ENCODE results near the gene BLZF1. TPM values are rescaled to one million over a fixed set of nuclear protein-coding genes. Genes with fewer than 3 reads are reported as not detected.

The BLZF1 gene
- total RNA-seq (2022) (57.8 and 66.1 TPM in 2 replicates), Bru-seq, nascent RNA (percentile 98 among the genes with signal in this experiment), BruChase-seq, experiment 1, labeled RNA remaining after a 6-hour chase (percentile 93 among the genes with signal in this experiment), BruChase-seq, experiment 2, labeled RNA remaining after a 2-hour chase (percentile 97 among the genes with signal in this experiment)
- long read RNA-seq, transcript BLZF1-201 (8 exons, 2,300 nt) = minor isoform, 7 of 157 reads
- long read RNA-seq, transcript BLZF1-203 (7 exons, 2,749 nt) = major isoform, 128 of 157 reads
- long read RNA-seq, partial matches to known transcripts = 8 of 157 reads
- long read RNA-seq, other reads (novel, unspliced or antisense) = 14 of 157 reads

- Mint-ChIP-seq H3K27me3 (ENCODE audit: insufficient read depth, unreplicated experiment) (no peaks in the 10 kb centered on the region), H3K4me1 (ENCODE audit: insufficient read depth, unreplicated experiment) (peaks cover 24% of the 10 kb centered on the region), H3K9me3 (ENCODE audit: unreplicated experiment) (no peaks in the 10 kb centered on the region), H3K27ac (ENCODE audit: low read depth, unreplicated experiment) (no peak within 1 kb of the TSS), H3K36me3 (ENCODE audit: insufficient read depth, unreplicated experiment) (peaks cover 20% of the 10 kb centered on the region), H3K4me3 (ENCODE audit: unreplicated experiment) (no peak within 1 kb of the TSS)
- intact Hi-C loops (cut with micrococcal nuclease) = loop anchor here (1.0 to 10.0 kb wide), 6 partner anchors 117 to 731 kb away; partner anchors contain the start of genes METTL18 and SLC19A2
- no TSS peak for BruUV-seq (replicated peaks)
- peak; percentile 99 for DNase-seq (ENCODE audit: unreplicated experiment)
- no peak for TF ChIP-seq CTCF (IDR thresholded peaks at IDR 0.05; ENCODE audit: unreplicated experiment)
- CTCF ChIA-PET = interaction anchor here (0.6 to 3.5 kb wide), 17 partner anchors 9 to 1134 kb away, joined by 3 to 16 read pairs (median 4); a partner anchor contains a TSS
- POLR2A ChIA-PET = interaction anchor here (0.6 to 4.0 kb wide), 43 partner anchors 10 to 1432 kb away, joined by 3 to 51 read pairs (median 5); partner anchors contain the start of genes ATP1B1, DCAF6, METTL18 and MPC2
Measured at GRCh38 chr1:169367686-169368405, at the start of gene BLZF1, which contains the start of gene NME7. BLZF1 (plus strand) TSS chr1:169368195; CDS start chr1:169369523, 1,328 bp downstream. NME7 (minus strand) TSS chr1:169367797; CDS start chr1:169367710, 87 bp downstream.

- H3K36me3 Mint-ChIP-seq (ENCODE audit: insufficient read depth, unreplicated experiment) = peaks cover 6% of the 10 kb centered on the region
- ChIA-PET POLR2A (no interaction called here), CTCF (no interaction called here)
- intact Hi-C loops (cut with micrococcal nuclease) = no loop called here
- TF ChIP-seq CTCF (IDR thresholded peaks at IDR 0.05; ENCODE audit: unreplicated experiment) = no peak
- no peak overlapping the region for H3K4me3 Mint-ChIP-seq (ENCODE audit: unreplicated experiment)
- H3K27me3 Mint-ChIP-seq (ENCODE audit: insufficient read depth, unreplicated experiment) = no peaks in the 10 kb centered on the region
- BruUV-seq (replicated peaks) = no TSS peak
- H3K4me1 Mint-ChIP-seq (ENCODE audit: insufficient read depth, unreplicated experiment) = peaks cover 10% of the 10 kb centered on the region
- no peaks in the 10 kb centered on the region for H3K9me3 Mint-ChIP-seq (ENCODE audit: unreplicated experiment)
- no peak for DNase-seq (ENCODE audit: unreplicated experiment)
- H3K27ac Mint-ChIP-seq (ENCODE audit: low read depth, unreplicated experiment) = no peak overlapping the region
Measured at GRCh38 chr1:169318536-169319244, 49.3 kb upstream of the BLZF1 start.

GRCh38 chr1:169321539-169321938, 46.5 kb upstream of the BLZF1 start:
- H3K9me3 Mint-ChIP-seq (ENCODE audit: unreplicated experiment) = no peaks in the 10 kb centered on the region
- ChIA-PET POLR2A (interaction anchor here (0.7 to 2.9 kb wide), 6 partner anchors 10 to 214 kb away, joined by 3 to 16 read pairs (median 4); partner anchors contain the start of gene NME7), CTCF (interaction anchor here (0.6 to 0.8 kb wide), 4 partner anchors 22 to 605 kb away, joined by 3 read pairs; no protein-coding TSS in a partner anchor)
- H3K27me3 Mint-ChIP-seq (ENCODE audit: insufficient read depth, unreplicated experiment) = no peaks in the 10 kb centered on the region
- peaks cover 10% of the 10 kb centered on the region for H3K4me1 Mint-ChIP-seq (ENCODE audit: insufficient read depth, unreplicated experiment)
- no peak overlapping the region for H3K4me3 Mint-ChIP-seq (ENCODE audit: unreplicated experiment)
- peaks cover 6% of the 10 kb centered on the region for H3K36me3 Mint-ChIP-seq (ENCODE audit: insufficient read depth, unreplicated experiment)
- TF ChIP-seq CTCF (IDR thresholded peaks at IDR 0.05; ENCODE audit: unreplicated experiment) = no peak
- no peak overlapping the region for H3K27ac Mint-ChIP-seq (ENCODE audit: low read depth, unreplicated experiment)
- DNase-seq (ENCODE audit: unreplicated experiment) = peak; percentile 78
- intact Hi-C loops (cut with micrococcal nuclease) = no loop called here
- no TSS peak for BruUV-seq (replicated peaks)

Measured in MCF 10A (cell line).